HG03378 (cell line): Measurements from ENCODE around the gene TNIP2.
A peak's percentile ranks its signal among the peaks of the same experiment; 100 is the strongest.
"Not testable (repeated sequence)": the region's sequence is repeated elsewhere in the genome, so short reads cannot be mapped to it uniquely, and the experiment has no call there.

Experiments used
- ATAC-seq: cut with Tn5 transposase; IDR thresholded peaks from one replicate; pipeline ENCODE4 v1.9.1; 2021; ENCODE audit warnings: mild to moderate bottlenecking, moderate library complexity; ENCODE audit not compliant: unreplicated experiment

TNIP2 gene

DNA sequence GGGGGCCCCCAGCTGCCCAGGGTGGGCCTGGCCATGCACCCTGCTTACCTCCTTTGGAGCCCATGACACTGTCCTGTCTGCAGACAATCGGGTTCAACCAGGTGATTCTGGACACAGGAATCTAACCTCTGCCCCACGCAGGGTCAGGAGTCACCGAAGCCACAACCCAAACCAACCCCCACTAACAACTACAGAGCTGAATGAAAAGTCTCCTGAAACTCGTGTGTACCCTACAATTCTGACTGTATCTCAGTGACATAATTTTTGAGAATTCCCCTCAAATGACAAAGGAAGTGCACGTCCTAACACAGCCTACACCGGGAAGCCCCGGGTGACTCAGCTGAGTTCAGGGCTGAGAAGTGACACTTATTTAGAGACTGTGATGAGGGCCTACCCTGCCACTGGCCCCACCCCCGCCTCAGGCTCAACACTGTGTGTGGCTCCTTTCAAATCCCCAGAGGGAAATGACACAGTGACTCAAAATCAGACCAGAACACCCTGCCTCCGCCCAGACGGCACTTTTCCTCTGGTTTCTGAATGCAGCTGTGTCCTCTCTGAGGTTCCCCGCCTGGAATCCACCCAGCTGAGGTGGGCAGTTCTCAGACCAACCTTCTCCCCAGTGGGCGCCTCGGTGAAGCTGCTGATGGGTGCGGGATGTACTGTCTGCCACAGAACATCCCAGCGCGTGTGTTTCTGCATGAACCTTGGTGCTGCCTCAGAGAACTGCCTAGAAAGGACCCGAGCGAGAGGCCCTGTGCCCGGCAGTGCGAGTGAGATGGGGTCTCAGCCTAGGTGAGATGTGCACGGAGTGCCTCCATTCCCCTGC lies 9.9 kb downstream of the TNIP2 start:
- peak; percentile 88 for ATAC-seq

DNA sequence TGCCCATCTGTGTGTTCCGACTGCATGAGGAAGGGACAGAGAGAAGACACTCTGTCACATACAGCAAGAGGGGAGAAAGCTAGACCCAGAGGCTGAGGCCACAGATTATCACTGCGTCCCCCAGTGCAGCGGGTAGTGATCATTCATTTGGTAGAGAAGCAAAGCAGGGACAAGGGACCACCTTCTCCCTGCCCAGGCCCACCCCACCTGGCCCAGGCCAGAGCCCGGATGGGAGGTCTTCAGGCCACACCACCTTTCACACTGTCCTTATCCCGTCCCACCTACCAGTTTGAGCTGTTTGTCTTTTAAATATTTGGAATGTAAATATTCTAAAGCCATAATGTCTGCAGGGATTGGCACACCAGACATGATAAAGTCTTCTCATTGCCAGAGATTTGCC lies 10.6 kb downstream of the TNIP2 start:
- no peak for ATAC-seq

DNA sequence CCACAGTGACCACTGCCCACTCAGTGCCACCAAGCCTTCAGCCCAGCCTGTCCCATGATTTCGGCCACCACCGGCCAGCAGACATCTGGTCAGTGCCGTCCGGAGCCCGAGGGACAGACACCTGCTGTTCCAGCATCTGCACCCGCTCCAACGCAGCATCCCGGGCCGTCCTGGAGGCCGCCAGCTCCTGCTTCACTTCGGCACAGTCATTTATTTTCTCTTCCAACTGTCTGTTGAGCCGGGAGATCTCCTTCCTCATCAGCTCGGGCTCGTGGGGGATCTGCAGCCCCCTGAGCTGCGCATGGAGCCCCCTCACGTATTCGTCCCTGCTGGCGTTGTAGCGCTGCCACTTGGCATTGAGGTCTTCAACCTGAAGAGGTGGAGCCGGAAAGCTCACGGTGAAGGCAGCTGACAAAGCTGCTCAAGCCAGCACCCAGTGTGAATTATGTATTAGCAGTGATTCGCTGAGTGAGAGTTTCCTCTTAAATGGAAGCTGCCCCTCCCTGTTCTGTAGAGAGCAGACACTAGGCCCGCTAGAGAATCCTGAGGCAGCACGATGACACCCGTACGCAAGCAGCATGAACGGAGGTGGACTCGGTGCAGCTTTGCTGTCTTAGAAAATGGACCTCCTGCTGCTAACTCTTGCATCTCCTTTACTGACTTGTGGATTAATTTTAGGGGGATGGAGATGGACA lies 11.4 kb downstream of the TNIP2 start:
- no peak for ATAC-seq

DNA sequence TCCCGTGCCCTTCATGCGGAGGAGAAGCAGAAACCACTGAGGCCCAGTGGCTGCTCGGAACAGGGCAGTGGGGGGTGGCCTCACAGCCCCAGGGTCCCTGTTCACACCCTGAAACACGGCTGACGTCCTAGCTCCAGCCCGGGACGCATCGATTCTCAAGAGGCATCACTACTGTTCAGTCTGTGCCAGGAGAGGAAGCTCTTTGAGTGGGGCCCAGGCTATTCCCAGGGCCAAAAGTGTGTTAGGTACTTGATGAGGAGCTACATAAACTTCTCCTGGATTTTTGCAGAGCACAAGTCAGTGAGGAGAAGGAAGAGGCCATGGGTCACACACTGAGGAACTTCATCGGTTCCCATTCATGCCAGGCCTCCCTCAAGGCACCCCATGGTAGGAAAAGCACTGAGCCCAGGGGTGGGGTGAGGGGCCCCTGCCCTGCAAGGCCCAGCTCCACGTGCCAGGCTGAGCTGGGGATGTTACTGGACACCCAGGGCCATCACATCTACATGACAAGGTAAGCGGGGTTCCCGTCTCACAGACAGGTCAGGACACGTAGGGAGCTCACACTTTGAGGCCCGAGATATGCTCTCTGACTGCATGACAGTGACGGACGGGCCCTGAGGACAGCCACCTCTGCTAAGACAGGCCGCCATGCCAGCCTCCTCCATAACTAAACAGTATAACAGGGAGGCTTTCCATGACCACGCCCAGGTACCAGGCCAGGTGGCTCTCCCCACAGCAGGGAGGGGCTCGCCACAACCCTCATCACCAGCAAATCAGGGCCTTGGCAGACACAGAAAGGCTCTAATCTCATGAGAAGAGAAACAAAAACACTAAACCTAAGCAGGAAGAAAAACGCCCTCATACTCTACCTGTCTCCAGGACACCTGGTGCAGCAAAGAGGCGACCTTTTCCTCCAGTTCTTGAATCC lies 12.4 kb downstream of the TNIP2 start:
- ATAC-seq = no peak

DNA sequence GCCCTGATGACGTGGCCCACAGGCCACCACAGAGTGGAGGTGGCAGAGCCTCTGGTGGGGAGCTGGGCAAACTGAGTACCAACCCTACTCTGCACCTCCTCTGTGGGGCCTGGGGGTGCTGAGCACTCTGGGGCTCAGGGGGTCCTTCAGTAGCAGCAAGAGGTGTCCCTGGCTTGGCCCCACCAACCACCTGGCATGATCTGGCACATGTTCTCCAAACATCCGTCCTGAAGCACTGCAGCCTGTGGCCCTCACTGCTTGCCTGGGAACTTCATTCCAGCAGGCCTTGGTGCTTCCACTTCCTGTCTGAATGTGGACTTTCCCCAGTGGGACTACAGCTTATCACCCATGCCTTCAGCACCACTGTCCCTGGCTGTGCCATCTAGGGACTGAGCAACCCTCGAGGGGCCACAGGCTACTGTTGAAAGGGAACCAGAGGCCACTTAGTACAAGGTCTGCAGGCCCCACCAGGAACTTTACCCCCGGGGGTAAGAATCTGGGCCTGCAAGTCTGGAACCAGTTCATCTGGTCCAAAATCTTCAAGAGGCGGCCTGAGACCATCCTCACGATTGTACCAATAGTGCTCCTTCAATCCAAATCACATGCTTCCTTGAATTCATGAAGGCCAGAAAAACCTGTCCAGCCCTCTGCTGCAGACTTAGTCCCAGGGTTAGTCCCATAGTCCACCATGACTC lies 13.2 kb downstream of the TNIP2 start:
- no peak for ATAC-seq

DNA sequence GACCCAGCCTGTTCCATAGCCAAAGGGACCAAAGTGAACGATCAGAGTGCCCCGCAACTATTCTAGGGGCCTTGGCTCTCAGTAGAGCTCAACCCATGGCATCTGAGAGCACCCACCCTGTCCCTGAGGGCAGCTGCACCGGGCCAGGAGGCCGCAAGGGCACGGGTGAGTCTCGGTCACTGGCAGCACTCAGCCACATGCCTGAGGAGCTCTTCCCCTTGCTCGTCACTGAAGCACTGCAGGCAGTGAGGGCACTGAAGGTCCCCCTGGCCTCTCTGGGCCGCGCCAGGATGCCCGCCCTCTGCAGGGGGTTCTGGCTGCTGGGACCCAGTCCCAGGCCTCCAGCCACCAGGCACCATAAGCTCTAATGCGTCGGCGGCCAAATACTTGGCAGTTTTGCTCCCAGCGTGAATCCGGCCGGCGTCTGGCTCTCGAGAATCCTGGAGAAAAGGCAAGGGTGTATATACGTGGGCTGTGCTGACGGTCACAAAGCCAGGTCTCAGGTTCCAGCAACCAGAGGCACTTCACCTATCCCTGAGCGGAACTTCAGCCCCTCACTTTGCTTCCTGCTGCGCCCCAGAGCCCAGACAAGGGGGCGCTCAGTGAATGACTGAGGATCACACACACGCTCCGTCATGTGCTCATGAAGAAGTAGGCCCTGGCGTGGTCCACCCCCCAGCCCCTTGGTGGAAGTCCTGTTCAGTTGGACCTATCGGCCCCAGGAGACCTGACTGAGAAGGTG lies 13.9 kb downstream of the TNIP2 start:
- ATAC-seq = no peak

DNA sequence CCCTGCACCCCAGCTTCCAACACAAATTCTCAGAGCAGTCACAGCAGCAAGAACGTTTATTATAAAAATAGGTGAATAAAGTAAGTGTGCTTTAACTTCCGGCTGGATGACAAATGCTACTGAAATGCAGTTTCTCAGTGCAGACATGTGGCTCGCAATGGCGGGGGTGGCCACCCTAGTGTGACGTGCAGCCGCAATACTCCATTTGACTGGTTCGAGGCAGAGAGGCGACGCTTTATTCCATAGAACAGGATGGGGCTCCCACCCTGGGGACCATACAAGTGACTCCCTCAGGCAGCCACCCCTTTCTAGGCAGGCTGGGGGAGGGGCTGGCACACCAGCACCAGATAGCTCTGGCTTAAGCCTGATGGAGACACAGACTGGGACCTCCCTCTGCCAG lies 14.5 kb downstream of the TNIP2 start:
- ATAC-seq = no peak

DNA sequence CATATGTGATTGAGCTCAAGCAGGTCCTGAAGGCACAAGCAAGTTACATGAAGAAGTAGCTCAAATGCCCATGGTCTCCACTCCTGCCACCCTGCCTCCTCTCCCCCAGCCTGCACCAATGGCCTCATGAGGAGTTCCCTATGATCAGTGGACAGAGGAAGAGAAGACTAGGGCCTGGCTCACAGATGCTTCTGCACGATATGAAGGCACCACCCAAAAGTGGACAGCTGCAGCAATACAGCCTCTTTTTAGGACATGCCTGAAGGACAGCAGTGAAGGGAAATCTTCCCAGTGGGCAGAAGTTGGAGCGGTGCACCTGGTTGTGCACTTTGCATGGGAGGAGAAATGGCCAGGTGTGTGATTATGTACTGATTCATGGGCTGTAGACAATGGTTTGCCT lies 17.8 kb downstream of the TNIP2 start:
- not testable (repeated sequence) for ATAC-seq

DNA sequence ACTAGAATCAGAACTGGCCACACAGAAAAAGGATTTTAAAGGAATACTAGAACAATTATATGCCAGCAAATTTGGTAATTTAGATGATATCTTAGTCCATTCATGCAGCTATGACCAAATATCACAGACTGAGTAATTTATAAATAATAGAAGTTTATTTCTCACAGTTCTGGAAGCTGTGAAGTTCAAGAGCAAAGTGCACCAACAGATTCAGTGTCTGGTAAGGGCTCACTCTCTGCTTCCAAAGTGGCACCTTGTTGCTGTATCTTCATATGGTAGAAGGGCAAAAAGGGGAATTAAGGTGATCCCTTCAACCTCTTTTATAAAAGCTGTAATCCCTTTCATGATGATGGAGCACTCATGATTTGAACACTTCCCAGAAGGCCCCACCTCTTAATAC lies 20.3 kb downstream of the TNIP2 start:
- no peak for ATAC-seq

DNA sequence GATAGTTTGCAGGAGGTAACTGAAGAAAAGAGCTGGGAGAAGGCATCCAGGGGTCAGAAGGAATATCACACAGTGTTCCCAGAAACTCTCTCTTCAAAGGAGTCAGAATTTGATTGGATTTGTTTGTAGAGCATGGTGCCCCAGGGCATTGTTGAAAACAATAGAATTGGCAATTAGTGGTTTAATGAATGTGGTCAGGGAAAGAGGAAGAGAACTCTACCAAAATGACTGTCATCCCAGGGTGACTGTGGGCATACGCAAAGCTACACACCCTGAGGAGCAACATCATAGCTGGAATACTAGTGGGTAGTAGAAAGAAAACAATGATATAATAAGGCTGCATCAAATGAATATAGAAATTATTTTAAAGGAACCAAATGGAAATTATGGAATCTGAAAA lies 21.5 kb downstream of the TNIP2 start:
- no peak for ATAC-seq

DNA sequence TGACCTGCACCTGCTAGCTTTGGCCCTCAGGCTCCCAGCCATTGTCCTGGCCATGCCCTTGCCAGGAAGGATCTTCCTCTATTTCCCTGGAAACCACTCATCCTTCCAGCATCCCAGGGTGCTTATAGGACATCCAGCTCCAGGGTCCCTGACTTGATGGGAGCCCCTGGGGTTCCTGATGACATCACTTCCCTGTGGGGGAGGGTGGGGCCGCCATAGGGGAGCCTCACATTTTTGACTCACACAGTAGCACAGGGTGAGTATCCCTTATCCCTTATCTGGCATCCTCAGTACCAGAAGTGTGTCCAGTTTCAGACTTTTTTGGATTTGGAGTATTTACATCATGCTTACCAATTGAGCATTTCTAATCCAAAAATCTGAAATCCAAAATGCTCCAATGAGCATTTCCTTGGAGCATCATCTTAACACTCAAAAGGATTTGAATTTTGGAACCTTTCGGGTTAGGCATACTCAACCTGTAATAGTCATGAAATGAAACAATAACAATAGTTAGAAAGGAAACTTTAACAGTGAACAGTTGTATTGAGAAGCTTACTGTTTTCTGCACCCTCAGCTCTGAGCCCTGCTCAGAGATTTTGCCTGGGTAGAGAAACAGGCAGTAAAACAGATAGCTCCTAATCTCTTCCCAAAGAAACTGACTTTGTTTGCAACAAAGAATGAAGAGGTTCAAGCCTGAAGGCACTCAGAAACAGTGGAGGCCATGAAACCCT lies 22.1 kb downstream of the TNIP2 start:
- no peak for ATAC-seq

DNA sequence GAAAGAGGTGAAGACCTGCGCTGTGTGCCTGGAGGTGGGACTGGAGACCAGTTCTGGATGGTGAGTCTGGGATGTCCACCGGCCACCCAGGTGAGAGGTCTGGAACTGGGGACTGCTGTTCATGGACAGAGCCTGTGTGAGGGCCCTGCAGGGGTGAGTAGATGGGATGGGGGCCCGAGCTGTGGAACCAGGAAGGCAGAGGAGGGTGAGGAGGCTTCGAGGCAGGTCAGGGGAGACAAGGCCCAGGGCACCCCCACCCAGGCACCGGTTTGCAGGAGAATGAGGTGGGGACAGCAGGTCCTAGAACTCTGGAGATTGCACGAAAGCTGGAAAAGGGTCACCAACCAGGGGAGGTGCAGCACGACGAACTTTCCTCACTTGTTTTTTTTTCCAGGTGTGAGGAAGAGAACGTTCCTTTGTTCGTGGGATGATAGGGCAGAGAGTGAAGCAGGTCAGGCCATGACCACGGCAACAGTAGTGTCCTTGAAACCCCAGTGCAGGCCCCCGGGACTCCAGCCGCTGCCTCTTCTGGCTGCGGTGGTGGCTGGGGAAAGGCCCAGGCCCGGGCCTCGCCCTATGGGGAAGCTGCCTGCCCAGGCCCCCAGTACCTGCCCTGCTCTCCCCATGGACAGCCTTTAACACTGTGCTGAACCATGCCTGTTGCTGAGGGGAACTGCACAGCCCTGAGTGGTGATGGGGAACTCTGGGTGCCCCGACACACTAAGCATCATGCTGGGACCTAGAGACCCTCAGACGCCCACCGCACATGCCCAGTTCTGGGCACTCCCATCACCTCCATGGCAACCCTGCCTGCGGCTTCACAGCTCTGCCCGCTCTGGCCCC lies 22.9 kb downstream of the TNIP2 start:
- no peak for ATAC-seq

DNA sequence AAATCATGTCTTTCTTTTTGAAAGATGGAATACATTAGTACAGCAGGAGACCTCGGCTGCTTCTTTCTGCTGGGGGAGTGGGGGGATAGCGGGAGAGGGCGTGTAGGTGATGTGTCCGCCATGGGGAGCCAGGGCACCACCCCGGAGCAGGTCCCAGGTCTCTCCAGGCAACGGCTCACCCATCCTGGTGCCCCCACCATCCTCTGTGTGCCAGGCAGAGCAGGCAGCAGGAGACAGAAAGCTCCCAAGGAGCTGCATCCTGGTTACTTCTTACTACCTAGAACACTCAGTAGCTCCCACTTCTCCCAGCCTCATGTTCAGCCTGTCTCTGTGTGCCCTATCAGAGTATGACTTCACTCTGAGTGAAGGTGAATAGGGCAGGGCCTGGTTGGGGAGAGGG lies 23.6 kb downstream of the TNIP2 start:
- no peak for ATAC-seq

DNA sequence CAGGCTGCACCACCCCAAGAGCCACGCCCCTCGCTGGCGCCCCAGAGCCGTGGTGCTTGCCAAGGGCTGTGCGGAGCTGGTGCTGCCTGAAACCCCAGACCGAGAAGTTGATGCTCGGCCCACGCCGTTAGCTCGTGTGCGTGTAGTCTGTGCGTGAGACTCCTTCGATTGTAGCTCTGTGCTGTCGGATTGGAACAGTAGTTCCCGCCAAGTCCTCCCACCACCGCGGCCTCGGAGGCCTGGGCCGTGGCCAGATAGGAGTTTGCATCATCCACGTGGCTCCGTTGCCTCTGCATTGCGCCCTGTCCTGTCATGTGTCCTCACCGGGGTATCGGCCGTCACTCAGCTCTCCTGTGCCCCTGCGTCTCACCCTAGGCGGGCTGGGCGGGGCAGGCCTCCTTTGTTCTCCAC lies 24.2 kb downstream of the TNIP2 start:
- ATAC-seq = no peak

DNA sequence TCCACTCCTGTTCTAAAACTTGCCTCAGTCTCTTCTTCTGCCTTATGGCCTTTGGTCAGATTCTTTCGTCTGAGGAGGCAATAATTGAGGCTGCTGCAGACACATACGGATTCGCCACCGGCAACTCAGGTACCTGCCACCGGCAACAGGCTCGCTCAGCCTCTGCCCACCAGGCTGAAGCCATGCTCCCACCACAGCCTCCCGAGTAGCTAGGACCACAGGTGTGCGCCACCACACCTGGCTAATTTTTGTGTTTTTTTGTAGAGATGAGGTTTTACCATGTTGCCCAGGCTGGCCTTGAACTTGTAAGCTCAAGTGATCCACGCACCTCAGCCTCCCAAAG lies 26.6 kb downstream of the TNIP2 start:
- ATAC-seq = no peak

DNA sequence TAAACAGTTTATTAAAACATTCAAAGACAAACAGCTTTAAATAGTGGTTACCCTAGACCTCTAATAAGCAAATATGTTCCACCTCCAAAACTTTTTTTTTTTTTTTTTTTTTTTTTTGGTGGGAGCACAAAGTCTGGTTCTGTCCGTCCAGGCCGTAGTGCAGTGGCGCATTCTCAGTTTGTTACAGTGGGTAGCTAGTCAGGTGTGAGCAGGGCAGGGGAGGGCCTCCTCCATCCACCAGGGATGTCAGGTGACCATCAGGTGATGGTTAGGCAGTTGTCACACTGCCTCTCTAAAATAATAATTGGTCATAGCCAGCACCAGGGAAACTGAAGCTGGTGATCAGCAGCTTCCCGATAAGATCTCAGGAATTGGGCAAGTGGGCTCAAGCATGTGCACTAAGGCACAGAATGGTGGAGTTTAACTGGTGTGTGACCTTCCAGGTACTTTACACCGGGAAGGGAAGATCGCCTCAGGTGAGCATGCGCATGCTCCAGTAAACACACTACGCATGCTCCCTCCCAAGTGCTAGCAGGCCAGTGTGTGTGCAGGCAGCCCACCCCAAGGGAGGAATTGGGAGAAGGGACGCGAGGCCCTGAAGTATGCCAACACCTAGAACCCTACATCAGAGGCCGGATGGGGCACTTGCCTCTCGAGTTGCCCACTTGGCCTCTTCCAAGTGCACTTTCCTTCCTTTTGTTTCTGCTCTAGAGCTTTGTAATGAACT lies 27.2 kb downstream of the TNIP2 start:
- ATAC-seq = no peak

DNA sequence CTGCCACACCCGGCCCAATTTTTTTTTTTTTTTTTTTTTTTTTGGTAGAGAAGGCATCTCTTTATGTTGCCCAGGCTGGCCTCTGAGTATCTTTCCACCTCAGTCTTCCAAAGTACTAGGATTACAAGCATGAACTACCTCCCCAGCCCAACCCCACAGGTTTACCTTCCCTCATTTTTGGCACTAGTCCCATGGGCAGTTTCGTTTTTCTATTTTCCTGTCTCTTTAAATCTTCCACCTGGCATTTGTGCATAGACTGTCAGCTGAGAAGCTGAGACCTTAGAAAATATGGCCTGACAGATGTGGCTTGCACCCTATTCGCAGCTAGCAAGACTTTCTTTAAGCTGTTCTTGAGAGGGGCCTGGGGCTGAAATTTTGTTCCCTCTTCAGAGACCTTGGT lies 27.9 kb downstream of the TNIP2 start:
- no peak for ATAC-seq

DNA sequence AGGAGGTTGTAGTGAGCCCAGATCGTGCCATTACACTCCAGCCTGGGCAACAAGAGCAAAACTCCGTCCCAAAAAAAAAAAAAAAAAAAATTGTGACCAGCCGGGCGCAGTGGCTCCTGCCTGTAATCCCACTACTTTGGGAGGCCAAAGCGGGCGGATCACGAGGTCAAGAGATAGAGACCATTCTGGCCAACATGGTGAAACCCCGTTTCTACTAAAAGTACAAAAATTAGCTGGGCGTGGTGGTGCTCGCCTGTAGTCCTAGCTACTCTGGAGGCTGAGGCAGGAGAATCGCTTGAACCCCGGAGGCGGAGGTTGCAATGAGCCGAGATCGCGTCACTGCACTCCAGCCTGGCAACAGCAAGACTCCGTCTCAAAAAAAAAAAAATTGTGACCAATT lies 29.3 kb downstream of the TNIP2 start:
- ATAC-seq = not testable (repeated sequence)
